ENCODE results near the gene RPL4. TPM values are rescaled to one million over a fixed set of nuclear protein-coding genes. Genes with fewer than 3 reads are reported as not detected.

RPL4 gene
- total and polyA plus RNA-seq, 9 of the 15 experiments (the other 6 are each of a cell fraction or from before 2014, with no cell fraction given), result 2,055 to 7,760 (median 5,069) TPM

DNA sequence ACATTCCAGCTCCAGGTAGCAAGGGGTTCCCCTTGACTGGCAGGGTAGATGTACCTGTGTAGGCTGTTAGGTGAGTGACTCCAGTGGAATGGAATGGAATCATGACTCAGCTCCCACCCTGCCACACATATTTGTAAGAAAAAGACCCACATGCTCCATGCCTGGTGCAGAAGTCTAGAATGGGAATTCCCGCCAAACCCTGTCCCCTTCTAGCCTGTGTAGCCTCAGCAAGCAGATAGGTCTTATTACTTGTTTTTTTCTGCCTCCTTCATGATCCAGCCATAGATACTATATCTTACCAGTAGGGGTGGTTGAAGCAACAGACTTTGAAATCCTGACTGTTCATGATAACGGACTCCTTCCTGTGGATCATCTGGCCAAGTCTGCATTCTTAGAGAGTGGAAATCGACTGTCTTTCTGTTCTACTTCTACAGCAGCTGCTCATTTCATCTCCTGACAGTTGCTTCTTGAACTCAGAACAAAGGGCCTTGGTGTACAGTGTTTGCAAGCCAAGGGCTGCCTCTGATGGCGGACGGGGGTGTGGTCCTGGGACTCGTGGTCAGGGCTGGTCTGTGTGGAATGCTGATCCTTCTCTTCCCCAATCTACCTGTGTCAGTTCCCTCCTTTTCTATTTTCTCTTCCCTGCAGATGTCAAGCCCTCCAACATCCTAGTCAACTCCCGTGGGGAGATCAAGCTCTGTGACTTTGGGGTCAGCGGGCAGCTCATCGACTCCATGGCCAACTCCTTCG is 23.4 kb downstream of the RPL4 start (continued):
- TF ChIP-seq, protein P1, sequence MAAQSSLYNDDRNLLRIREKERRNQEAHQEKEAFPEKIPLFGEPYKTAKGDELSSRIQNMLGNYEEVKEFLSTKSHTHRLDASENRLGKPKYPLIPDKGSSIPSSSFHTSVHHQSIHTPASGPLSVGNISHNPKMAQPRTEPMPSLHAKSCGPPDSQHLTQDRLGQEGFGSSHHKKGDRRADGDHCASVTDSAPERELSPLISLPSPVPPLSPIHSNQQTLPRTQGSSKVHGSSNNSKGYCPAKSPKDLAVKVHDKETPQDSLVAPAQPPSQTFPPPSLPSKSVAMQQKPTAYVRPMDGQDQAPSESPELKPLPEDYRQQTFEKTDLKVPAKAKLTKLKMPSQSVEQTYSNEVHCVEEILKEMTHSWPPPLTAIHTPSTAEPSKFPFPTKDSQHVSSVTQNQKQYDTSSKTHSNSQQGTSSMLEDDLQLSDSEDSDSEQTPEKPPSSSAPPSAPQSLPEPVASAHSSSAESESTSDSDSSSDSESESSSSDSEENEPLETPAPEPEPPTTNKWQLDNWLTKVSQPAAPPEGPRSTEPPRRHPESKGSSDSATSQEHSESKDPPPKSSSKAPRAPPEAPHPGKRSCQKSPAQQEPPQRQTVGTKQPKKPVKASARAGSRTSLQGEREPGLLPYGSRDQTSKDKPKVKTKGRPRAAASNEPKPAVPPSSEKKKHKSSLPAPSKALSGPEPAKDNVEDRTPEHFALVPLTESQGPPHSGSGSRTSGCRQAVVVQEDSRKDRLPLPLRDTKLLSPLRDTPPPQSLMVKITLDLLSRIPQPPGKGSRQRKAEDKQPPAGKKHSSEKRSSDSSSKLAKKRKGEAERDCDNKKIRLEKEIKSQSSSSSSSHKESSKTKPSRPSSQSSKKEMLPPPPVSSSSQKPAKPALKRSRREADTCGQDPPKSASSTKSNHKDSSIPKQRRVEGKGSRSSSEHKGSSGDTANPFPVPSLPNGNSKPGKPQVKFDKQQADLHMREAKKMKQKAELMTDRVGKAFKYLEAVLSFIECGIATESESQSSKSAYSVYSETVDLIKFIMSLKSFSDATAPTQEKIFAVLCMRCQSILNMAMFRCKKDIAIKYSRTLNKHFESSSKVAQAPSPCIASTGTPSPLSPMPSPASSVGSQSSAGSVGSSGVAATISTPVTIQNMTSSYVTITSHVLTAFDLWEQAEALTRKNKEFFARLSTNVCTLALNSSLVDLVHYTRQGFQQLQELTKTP (IDR thresholded peaks at IDR 0.05; ENCODE audit: low read depth in 1 of 2, partially characterized antibody in 2 of 2), result no peak
- TF ChIP-seq MEIS2 (IDR thresholded peaks at IDR 0.05; ENCODE audit: partially characterized antibody), result no peak
- TF ChIP-seq ARID3A (IDR thresholded peaks at IDR 0.05; ENCODE audit: borderline replicate concordance, low read depth, low read length), result 0 out of 2 replicates have a peak, but pooled peaks have one; percentile 24
- TF ChIP-seq, protein P2, sequence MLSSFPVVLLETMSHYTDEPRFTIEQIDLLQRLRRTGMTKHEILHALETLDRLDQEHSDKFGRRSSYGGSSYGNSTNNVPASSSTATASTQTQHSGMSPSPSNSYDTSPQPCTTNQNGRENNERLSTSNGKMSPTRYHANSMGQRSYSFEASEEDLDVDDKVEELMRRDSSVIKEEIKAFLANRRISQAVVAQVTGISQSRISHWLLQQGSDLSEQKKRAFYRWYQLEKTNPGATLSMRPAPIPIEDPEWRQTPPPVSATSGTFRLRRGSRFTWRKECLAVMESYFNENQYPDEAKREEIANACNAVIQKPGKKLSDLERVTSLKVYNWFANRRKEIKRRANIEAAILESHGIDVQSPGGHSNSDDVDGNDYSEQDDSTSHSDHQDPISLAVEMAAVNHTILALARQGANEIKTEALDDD (IDR thresholded peaks at IDR 0.05), result no peak; the same call in 1 of the 2 replicates
- TF ChIP-seq YY1 (IDR thresholded peaks at IDR 0.05; ENCODE audit: borderline replicate concordance in 1 of 3, control insufficient read depth in 1 of 3, extremely low read depth in 1 of 3, insufficient read depth in 3 of 3, insufficient read length in 1 of 3, insufficient replicate concordance in 2 of 3, low read depth in 1 of 3, low read length in 2 of 3), result no peak
- TF ChIP-seq SLC30A9 (CRISPR knock-in tag; IDR thresholded peaks at IDR 0.05), result no peak
